HG03432 (cell line): ENCODE data around the gene GRID2.

ENCODE experiments used
- ATAC-seq: cut with Tn5 transposase; IDR thresholded peaks from one replicate; pipeline ENCODE4 v1.9.1; 2021; ENCODE audit warnings: mild to moderate bottlenecking, moderate library complexity; ENCODE audit not compliant: unreplicated experiment

GRID2 gene

GRCh38 chr4:92677805-92678204 is 374.0 kb downstream of the GRID2 start:
- ATAC-seq, result no peak

- no peak for ATAC-seq
Measured at GRCh38 chr4:92678292-92678691, 374.5 kb downstream of the GRID2 start.

GRCh38 chr4:92679149-92679548 is 375.4 kb downstream of the GRID2 start:
- no peak for ATAC-seq

DNA sequence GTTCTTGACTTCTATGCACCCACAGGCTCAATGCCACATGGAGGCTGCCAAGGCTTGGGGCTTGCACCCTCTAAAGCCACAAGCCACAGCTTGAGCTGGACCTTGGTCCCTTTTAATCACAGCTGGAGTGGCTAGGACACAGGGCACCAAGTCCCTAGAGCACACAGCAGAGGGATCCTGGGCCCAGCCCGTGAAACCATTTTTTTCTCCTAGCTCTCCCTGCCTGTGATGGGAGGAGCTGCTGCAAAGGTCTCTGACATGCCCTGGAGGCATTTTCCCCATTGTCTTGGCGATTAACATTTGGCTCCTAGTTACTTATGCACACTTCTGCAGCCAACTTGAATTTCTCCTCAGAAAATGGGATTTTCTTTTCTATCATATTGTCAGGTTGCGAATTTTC is 410.9 kb downstream of the GRID2 start:
- no peak for ATAC-seq

DNA sequence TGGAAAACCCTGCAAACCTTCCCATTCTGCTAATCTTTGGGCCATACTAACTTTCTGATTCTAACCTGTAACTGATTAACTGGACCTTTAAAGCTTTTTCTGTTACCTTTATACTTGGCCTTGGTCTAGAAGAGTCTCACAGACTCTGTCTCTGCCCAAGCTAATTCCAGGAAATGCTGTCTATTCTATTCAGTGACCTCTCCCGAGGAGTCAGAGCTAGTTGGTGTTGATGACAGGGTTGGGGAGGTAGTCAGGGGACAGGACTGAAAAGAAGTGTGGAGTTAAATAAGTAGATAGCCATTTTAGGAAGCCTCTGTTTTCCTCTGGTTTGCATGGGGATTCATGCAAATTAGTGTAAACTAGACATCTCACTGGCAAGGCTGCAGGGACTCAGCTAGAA is 429.5 kb downstream of the GRID2 start:
- ATAC-seq, result no peak

DNA sequence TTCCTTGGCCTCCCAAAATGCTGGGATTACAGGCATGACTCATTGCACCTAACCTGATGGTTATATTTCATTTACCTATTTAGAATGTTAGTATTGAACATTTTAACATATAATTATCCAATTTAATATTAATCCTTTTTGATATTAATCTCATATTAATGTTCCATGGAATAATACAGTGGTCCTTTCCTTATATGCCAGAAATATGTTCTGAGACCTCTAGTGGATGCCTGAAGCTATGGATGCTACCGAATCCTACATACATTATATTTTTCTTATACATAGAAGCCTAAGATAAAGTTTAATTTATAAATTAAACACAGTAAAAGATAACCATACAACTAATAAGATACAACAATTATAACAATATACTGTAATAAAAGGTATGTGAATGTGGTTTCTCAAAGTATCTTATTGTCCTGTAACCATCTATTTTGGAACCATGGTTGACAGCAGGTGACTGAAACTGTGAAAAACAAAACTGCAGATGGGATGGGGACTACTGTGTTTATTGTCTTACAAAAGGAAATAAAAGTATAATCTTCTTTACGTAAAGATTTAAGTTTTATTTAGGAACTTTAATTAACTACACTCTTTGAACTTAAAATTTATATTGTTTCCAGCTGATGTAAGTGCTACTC is 431.4 kb downstream of the GRID2 start:
- ATAC-seq, result no peak

DNA sequence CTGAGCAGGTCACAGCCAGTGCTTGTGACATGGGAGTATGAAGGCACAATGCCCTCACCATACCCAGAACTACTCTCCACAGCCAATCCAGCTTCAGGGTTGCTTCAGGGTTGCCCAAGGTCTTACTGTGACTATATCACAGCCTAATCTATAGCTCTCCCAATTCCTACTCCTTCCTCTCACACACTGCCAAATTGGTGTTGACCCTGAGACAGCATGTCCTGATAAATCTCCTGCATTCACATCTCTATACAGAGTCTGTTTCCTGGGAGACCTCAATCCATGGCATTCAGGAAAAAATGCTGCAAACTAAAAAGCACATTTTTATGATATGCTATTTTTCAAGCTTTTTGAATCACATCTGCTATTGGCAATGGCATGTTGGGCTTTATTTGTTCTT is 456.7 kb downstream of the GRID2 start:
- ATAC-seq, result no peak

GRCh38 chr4:92776080-92776479 is 472.3 kb downstream of the GRID2 start:
- no peak for ATAC-seq

- no peak for ATAC-seq
Measured at GRCh38 chr4:92789741-92790140, 486.0 kb downstream of the GRID2 start.

GRCh38 chr4:92791871-92792440 is 488.2 kb downstream of the GRID2 start:
- ATAC-seq, result no peak

DNA sequence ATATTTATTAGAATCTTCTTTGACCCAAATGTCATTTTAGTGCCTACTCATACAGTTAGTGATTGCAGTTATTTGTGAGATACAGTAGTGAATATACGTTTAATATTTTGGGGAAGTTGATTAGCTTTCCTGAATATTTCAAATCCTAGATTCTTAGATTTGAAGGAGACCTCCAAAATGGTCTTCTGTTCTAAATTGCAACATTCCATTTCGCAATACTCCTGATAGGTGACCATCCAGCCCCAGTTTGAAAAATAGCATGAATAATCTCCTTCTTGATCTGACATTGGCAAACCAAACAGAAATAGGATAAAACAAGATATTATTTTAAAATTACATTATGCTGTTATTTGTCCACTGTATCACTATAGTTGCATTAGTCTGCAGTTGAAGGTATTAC is 505.6 kb downstream of the GRID2 start:
- ATAC-seq, result no peak

GRCh38 chr4:92812652-92813051 is 508.9 kb downstream of the GRID2 start:
- ATAC-seq, result no peak

GRCh38 chr4:92814677-92815076 is 510.9 kb downstream of the GRID2 start:
- no peak for ATAC-seq

GRCh38 chr4:92825256-92825655 is 521.5 kb downstream of the GRID2 start:
- ATAC-seq, result no peak

DNA sequence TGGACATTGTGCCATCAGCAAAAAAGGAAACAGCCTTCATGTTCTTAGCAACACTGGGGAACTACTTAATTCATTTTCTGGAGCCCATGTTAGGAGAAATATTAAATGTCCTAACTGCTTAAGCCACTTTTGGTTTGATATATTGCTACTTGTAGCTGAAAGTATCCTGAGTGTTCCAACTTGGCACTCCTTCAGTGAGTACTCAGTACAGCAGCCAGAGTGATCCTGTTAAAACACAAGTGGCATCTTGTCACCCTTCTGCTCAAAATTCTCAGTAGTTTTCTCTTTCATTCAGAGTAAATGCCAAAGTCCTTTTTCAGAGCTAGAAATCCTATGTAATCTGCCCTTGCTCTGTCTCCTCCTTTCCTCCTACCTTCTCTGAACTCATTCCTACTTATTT is 522.0 kb downstream of the GRID2 start:
- no peak for ATAC-seq

DNA sequence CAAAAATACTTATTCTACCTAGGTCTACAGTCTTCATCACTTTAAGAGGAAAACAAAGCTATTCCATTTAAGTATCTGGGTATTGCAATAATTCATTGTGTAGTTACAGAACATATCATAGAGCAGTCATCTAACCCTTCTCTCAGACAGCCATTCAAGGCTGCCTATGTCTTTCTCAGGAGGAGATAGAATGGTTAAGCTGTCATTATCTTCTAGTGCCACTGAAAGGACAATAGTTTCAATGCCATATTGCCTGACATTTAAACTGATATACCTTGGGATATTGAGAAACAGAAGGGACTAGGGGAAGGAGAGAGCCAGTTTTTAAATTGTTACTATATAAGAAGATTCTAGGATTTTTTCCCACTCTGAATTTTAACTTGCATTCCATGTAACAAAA is 527.0 kb downstream of the GRID2 start:
- ATAC-seq, result no peak

- no peak for ATAC-seq
Measured at GRCh38 chr4:92840880-92841279, 537.1 kb downstream of the GRID2 start.

DNA sequence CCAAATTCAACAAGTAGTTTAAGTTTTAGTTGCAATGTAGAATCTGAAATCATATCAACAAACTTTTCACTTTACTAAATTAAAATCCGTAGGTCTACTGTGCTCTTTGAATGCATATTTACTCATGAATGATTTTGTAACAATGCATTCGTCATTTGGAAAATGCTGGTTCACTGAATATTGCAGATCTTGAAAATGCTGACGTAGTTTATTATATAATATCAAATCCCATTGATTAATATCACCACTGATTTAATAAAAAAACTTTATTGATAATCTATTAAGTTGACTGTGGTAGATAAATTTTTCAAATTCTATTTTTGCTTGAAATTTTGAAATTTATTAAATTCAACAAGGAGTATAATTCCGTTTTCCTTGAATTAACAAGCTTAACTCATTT is 540.0 kb downstream of the GRID2 start:
- no peak for ATAC-seq

DNA sequence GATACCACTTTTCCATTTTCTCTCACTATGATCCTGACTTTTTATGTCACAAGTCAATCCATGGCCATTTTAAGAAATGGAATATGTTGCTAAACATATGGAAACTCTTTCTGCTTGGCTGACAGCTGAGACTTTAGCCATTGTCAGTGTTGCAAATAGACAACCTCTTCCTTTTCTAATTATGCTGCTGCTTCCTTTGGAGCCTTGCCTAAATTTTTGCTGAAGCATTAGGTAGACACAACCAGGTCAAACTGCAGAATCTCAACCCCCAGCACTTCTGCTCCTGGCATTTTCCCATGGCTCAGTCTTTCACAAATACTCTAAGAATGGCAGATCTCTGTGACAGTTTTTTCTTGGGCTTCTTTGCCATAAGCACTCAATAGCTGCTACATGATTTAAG is 543.3 kb downstream of the GRID2 start:
- ATAC-seq, result no peak

DNA sequence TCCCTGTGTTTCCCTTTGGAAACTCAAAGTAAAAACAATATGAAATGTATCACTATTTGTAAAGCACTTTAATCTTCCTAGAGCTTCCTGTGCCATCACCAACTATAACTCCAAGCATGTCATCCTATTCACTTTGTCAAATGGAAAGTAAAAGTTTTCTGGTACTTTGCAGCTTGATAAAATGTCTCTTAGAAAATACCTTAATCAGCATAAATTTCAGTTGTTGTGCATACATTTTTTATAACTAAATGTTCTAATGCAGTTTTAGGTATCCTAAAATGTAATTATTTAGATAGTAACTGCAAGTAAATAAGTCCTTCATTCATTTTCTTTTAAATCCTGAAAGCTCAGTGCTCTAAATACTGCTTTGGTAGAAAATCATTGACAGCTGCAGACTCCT is 558.7 kb downstream of the GRID2 start:
- no peak for ATAC-seq

DNA sequence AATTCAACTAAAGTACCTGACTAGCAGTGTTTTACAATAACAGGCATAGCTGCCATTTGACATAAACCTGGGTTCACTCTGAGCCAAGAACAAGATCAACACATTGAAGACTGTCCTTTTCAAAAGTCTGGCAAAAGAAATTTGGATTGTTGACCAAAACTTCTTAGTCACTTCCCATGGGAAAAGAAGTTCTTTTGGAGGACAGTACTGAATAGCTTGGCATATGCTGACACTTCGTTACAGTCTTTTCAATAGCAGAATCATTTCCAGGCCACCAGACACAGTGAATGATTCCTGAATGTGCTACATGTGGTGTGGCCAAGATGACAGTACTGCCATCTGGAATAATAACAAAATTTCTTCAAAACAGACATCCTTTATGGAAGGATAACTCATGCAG is 560.3 kb downstream of the GRID2 start:
- ATAC-seq, result no peak

DNA sequence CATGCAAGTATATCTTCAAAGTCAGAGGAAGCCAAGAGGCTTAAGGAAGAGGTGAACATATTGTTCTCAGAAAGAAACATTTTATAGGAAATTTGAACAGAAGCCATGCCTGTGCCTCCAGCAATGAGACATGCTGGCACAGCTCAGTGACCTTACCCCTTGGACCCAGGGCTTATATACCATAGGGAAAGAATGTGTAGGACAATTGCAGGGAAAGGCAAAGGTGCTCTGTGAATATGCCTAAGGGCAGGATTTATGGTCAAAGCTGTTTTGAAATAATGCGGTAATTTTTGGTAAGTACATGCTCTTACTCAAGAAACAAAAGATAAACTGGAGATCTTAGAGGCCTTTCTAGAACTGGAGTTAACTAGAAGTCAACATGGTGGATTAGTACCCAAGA is 568.8 kb downstream of the GRID2 start:
- ATAC-seq, result no peak

GRCh38 chr4:92885632-92886031 is 581.9 kb downstream of the GRID2 start:
- ATAC-seq, result no peak
